ENCODE data around the gene NRXN2.
A peak's percentile ranks its signal among the peaks of the same experiment; 100 is the strongest.

Gene NRXN2

GRCh38 chr11:64643256-64643881 lies 79.6 kb downstream of the NRXN2 start:
- Mint-ChIP-seq H3K27me3 (peaks cover 34 to 46% of the 10 kb centered on the region in 2 donors), H3K9me3 (no peaks in the 10 kb centered on the region), H3K27ac (no peak overlapping the region), H3K4me1 (ENCODE audit: low read depth in 2 of 2) (no peaks in the 10 kb centered on the region), H3K4me3 (peak overlapping the region in 1 of 2 donors; percentile 18), H3K36me3 (ENCODE audit: insufficient read depth) (peaks cover 2% of the 10 kb centered on the region)
- no peak for ATAC-seq (replicated peaks)
- no peak for DNase-seq

DNA sequence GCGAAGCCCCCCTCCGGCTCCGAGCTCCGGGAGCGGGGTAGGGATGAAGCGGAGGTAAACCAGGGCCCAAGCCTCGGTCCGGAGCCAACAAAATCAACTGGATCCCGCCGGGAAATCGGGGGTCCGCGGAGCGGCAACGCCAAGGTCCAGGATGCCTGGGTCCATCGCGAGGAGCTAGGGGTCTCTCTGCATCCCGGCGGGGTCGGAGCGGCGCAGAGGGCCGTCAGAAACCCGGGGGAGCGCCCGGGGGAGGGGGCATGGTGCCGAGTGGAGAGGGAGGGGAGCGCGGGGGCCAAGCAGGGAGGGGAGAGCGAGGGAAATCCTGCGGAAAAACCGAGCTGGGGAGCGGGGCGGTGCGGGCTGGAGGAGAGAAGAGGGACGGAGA lies 80.1 kb downstream of the NRXN2 start:
- no peak for ATAC-seq (replicated peaks)
- Mint-ChIP-seq H3K36me3 (ENCODE audit: insufficient read depth) (peaks cover 2% of the 10 kb centered on the region), H3K4me1 (ENCODE audit: low read depth in 2 of 2) (no peaks in the 10 kb centered on the region), H3K4me3 (no peak overlapping the region), H3K9me3 (no peaks in the 10 kb centered on the region), H3K27ac (no peak overlapping the region), H3K27me3 (peaks cover 33 to 41% of the 10 kb centered on the region in 2 donors)
- DNase-seq, result no peak

- Mint-ChIP-seq H3K9me3 (no peaks in the 10 kb centered on the region), H3K36me3 (ENCODE audit: insufficient read depth) (no peaks in the 10 kb centered on the region), H3K4me1 (ENCODE audit: low read depth in 2 of 2) (no peaks in the 10 kb centered on the region), H3K27ac (no peak overlapping the region), H3K27me3 (peaks cover 28 to 36% of the 10 kb centered on the region in 2 donors), H3K4me3 (no peak overlapping the region)
- DNase-seq (no peak), ATAC-seq (replicated peaks) (no peak)
These were observed 80.6 kb downstream of the NRXN2 start for GRCh38 chr11:64642418-64642735.

DNA sequence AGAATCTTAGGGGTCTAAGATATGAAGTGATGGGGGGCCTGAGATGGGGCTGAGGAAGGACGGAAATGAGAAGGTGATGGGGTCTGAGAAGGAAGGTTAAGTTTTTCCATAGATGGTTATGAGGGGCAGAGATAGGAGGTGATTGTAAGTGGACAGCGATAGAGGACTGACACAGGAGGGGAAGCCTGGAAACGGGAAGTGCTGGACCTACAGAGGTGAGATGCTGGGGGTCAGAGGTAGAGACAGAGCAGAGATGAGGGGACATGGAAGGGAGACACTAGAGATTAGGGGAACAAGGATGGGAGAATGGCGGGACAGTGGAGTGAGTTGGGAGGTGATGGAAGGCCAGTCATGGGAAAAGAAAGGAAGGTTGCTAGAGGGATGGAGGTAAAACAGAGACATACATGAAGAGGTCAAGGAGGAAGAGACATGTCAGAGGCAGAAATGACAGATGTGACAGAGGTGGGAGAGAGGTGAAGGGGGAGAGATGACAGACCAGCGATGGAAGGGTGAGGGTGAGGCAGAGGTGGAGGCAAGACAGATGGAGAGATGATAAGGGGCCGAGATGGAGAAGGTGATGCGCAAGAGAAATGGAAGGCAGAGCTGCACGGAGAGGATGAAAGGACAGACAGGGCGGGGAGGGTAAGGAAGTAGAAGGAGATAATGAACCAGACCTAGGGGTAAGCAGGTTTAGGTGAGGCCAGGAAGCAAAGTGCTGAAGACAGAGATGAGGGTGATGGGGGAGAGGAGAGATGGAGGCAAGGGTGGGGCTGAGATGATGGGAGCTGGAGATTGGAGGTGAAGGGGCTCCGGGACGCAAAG lies 81.2 kb downstream of the NRXN2 start:
- ATAC-seq (replicated peaks) (no peak), DNase-seq (no peak)
- Mint-ChIP-seq H3K36me3 (ENCODE audit: insufficient read depth) (no peaks in the 10 kb centered on the region), H3K27ac (no peak overlapping the region), H3K4me1 (ENCODE audit: low read depth in 2 of 2) (no peaks in the 10 kb centered on the region), H3K9me3 (no peaks in the 10 kb centered on the region), H3K27me3 (peaks cover 23 to 32% of the 10 kb centered on the region in 2 donors), H3K4me3 (no peak overlapping the region)

DNA sequence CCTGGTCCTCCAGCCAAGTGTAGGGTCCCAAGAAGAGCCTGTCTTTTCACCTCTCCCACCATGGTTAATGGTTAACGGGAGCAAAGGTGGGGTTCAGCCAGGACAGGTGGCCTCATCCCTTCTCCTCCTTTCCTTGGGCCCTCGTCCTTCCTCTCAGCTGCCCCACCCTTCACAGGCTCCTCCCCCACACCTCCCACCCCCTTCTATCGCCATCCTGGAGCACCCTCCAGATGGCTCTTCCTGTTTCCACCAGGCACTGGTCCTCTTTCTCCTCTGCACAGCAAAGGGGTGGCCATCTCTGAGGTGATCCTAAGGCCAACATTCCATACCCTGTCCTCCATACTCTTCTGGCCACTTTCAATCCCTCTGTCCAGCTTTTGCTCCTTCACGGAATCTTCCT lies 83.1 kb downstream of the NRXN2 start:
- H3K27me3 Mint-ChIP-seq, result peaks cover 16 to 24% of the 10 kb centered on the region in 2 donors

DNA sequence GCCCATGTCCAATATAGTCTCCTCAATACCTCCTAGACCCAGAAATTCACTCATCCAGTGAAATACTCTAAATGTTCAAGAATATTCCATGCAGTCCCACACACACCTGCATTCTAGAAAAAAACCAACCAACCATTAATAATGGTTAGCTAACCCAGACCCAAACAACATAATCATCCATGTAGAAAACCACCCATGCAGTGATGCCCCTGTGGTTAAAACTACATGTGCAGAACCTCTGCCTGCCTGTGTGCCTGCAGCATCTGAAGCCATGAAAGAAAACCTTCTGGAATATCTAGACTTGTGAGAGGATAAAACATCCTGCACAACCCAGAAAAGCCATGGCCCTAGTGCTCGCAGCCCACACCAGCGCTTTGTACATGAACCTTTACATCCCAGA lies 84.2 kb downstream of the NRXN2 start:
- H3K36me3 Mint-ChIP-seq (ENCODE audit: insufficient read depth), result no peaks in the 10 kb centered on the region
- H3K4me1 Mint-ChIP-seq (ENCODE audit: low read depth in 2 of 2), result peaks cover 6 to 12% of the 10 kb centered on the region in 2 donors
- H3K27ac Mint-ChIP-seq, result no peak overlapping the region
- H3K4me3 Mint-ChIP-seq, result no peak overlapping the region
- ATAC-seq (replicated peaks) (no peak), DNase-seq (no peak)
- peaks cover 13 to 24% of the 10 kb centered on the region in 2 donors for H3K27me3 Mint-ChIP-seq
- no peaks in the 10 kb centered on the region for H3K9me3 Mint-ChIP-seq

More for the DNA sequence above, 83.1 kb downstream of the NRXN2 start:
- no peak for ATAC-seq (replicated peaks)
- H3K4me3 Mint-ChIP-seq, result no peak overlapping the region
- no peaks in the 10 kb centered on the region for H3K36me3 Mint-ChIP-seq (ENCODE audit: insufficient read depth)
- DNase-seq, result no peak
- H3K27ac Mint-ChIP-seq, result no peak overlapping the region
- peaks cover 0 to 1% of the 10 kb centered on the region in 2 donors for H3K4me1 Mint-ChIP-seq (ENCODE audit: low read depth in 2 of 2)
- H3K9me3 Mint-ChIP-seq, result no peaks in the 10 kb centered on the region

- Mint-ChIP-seq H3K27me3 (peaks cover 12 to 25% of the 10 kb centered on the region in 2 donors), H3K4me1 (ENCODE audit: low read depth in 2 of 2) (peaks cover 10 to 19% of the 10 kb centered on the region in 2 donors), H3K27ac (no peak overlapping the region), H3K36me3 (ENCODE audit: insufficient read depth) (no peaks in the 10 kb centered on the region), H3K4me3 (no peak overlapping the region), H3K9me3 (no peaks in the 10 kb centered on the region)
- DNase-seq (no peak), ATAC-seq (replicated peaks) (no peak)
These were observed 84.9 kb downstream of the NRXN2 start for GRCh38 chr11:64638018-64638665.

DNA sequence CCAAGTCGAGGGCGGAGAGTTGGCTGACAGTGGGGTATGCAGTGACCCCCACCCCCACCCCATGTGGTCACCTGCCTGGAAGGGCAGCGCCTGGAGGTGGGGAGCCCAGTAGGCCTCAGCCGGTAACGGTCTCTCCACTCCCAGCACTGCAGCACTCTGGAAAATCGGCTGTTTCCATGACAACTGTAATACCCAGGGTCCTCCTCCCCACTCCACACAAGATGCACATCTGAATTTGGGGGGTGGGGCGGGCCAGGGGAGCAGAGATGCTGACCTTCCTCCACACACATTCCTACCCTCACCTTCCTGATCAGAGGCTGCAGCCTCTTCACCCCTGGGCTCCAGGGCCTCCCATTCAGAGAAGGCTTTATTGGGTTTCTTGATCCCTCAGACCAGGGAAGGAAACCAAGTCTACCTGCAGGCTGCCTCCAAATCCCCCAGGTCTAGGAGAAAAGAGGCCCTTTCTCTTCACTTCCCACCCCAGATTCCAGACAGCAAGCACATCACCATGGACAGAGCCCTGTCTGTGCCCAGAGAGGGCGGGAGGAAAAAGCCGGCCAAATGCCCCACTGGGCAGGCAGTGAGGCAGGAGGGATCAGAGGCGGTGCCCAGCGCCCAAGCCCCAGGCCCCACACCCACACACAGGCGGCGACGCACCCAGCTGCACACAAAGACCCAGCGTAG lies 85.5 kb downstream of the NRXN2 start:
- H3K4me1 Mint-ChIP-seq (ENCODE audit: low read depth in 2 of 2), result peaks cover 10 to 19% of the 10 kb centered on the region in 2 donors
- no peak overlapping the region for H3K27ac Mint-ChIP-seq
- no peak overlapping the region for H3K4me3 Mint-ChIP-seq
- H3K27me3 Mint-ChIP-seq, result peaks cover 12 to 25% of the 10 kb centered on the region in 2 donors
- ATAC-seq (replicated peaks) (no peak), DNase-seq (no peak)
- no peaks in the 10 kb centered on the region for H3K36me3 Mint-ChIP-seq (ENCODE audit: insufficient read depth)
- no peaks in the 10 kb centered on the region for H3K9me3 Mint-ChIP-seq

GRCh38 chr11:64633555-64634159 lies 89.3 kb downstream of the NRXN2 start:
- ATAC-seq (replicated peaks) (peak; percentile 21), DNase-seq (no peak)
- H3K27ac Mint-ChIP-seq, result peak overlapping the region; percentile 83 to 84
- H3K27me3 Mint-ChIP-seq, result peaks cover 12 to 33% of the 10 kb centered on the region in 2 donors
- H3K4me1 Mint-ChIP-seq (ENCODE audit: low read depth in 2 of 2), result peaks cover 10 to 19% of the 10 kb centered on the region in 2 donors
- no peaks in the 10 kb centered on the region for H3K9me3 Mint-ChIP-seq
- peak overlapping the region; percentile 6 to 44 for H3K4me3 Mint-ChIP-seq
- no peaks in the 10 kb centered on the region for H3K36me3 Mint-ChIP-seq (ENCODE audit: insufficient read depth)

DNA sequence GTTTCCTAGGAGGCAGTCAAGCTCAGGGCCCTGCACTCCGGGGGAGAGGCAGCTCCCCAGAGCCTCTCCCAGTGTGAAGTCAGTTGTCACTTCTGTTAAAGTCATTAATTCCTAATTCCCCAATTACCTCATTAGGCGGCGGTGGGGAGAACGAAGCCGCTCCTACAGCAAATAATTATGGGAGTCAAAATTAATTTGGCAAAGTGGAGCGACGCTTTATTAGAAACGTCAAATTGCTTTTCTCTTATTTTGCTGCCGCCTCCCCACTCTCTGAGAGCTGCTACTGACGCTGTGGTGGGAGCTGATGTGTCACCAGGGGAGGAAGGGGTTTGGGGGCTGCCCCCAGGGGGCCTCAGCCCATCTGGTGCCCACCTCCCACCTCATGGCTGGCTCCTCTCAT lies 90.3 kb downstream of the NRXN2 start:
- ATAC-seq (replicated peaks), result no peak
- no peaks in the 10 kb centered on the region for H3K9me3 Mint-ChIP-seq
- H3K27me3 Mint-ChIP-seq, result peaks cover 12 to 33% of the 10 kb centered on the region in 2 donors
- no peak for DNase-seq
- no peak overlapping the region for H3K4me3 Mint-ChIP-seq
- H3K36me3 Mint-ChIP-seq (ENCODE audit: insufficient read depth), result no peaks in the 10 kb centered on the region
- H3K27ac Mint-ChIP-seq, result no peak overlapping the region
- H3K4me1 Mint-ChIP-seq (ENCODE audit: low read depth in 2 of 2), result peaks cover 10 to 19% of the 10 kb centered on the region in 2 donors

GRCh38 chr11:64632237-64632636 lies 90.8 kb downstream of the NRXN2 start:
- Mint-ChIP-seq H3K36me3 (ENCODE audit: insufficient read depth) (no peaks in the 10 kb centered on the region), H3K4me3 (no peak overlapping the region), H3K27me3 (peaks cover 12 to 33% of the 10 kb centered on the region in 2 donors), H3K9me3 (no peaks in the 10 kb centered on the region), H3K4me1 (ENCODE audit: low read depth in 2 of 2) (peaks cover 10 to 19% of the 10 kb centered on the region in 2 donors), H3K27ac (peak overlapping the region in 1 of 2 donors; percentile 26)
- DNase-seq (no peak), ATAC-seq (replicated peaks) (no peak)

DNA sequence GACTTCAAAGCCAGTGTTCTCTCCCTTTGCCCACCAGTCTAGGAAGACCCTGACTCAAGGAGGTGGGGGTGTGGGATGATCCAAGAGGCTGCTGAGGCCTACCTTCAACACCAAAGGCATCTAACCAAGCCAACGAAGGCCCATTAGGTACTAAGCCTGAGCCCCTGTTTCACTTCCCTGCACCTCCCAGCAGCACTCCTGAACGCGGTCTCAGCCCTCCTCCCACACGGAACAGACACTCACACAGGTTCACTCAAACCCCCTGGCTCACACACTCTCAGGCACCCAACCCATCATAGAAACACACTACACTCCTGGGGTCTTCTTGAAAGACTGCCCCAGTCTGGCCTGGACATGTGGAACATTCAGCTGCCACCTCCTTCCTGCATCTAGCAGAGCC lies 91.3 kb downstream of the NRXN2 start:
- Mint-ChIP-seq H3K9me3 (no peaks in the 10 kb centered on the region), H3K27me3 (peaks cover 12 to 33% of the 10 kb centered on the region in 2 donors), H3K27ac (peak overlapping the region in 1 of 2 donors; percentile 26), H3K4me1 (ENCODE audit: low read depth in 2 of 2) (peaks cover 10 to 19% of the 10 kb centered on the region in 2 donors), H3K36me3 (ENCODE audit: insufficient read depth) (no peaks in the 10 kb centered on the region), H3K4me3 (no peak overlapping the region)
- ATAC-seq (replicated peaks), result no peak
- no peak for DNase-seq

Data from effector memory CD8-positive, alpha-beta T cell (primary cell).